PC-3 (cell line): Measurements from ENCODE around the gene SLC1A2. TPM values are rescaled to one million over a fixed set of nuclear protein-coding genes. Genes with fewer than 3 reads are reported as not detected.

Experiments
- ATAC-seq: fragments of 200-7000 bp; cut with Tn5 transposase; 2 replicates; pipeline ENCODE4 v1.9.1; 2020; ENCODE audit warnings: mild to moderate bottlenecking, moderate library complexity
- BruUV-seq: library from RNA; stranded (reverse); fragments of 400-500 nt; replicated peaks from 2 replicates; lab custom pipeline; 2021; lab: Mats Ljungman, UMichigan
- CTCF ChIA-PET: fragments of 300-600 bp; sonication (Branson Sonifier 250); formaldehyde crosslinking; loops from one replicate; lab custom pipeline; 2022; ENCODE audit warnings: antibody characterized with exemption; lab: Charles Lee
- POLR2A ChIA-PET: fragments of 300-600 bp; sonication (Branson Sonifier 250); formaldehyde crosslinking; loops from one replicate; lab custom pipeline; 2022; ENCODE audit warnings: antibody characterized with exemption; ENCODE audit not compliant: unreplicated experiment; lab: Charles Lee
- DNase-seq: peaks from one replicate; pipeline ENCODE4 v3.0.0-alpha.2; 2015
- H2AFZ ChIP-seq: fragments of 300-600 bp; sonication (generic); 2 replicates; pipeline ENCODE4 v1.6.0; 2016; ENCODE audit warnings: antibody characterized with exemption, low read length
- H3F3A ChIP-seq: fragments of 300-600 bp; sonication (generic); one replicate; pipeline ENCODE4 v1.6.0; 2017; ENCODE audit warnings: antibody characterized with exemption, low read length, control low read depth, mild to moderate bottlenecking; ENCODE audit not compliant: unreplicated experiment
- H3K27ac ChIP-seq: fragments of 300-600 bp; sonication (generic); 2 replicates; pipeline ENCODE4 v1.5.1; 2016; ENCODE audit warnings: mild to moderate bottlenecking, low read length
- H3K27me3 ChIP-seq: fragments of 300-600 bp; sonication (generic); 2 replicates; pipeline ENCODE4 v1.6.1; 2016; ENCODE audit warnings: low read length, mixed read lengths
- H3K36me3 ChIP-seq: fragments of 300-600 bp; sonication (generic); 2 replicates; pipeline ENCODE4 v1.6.1; 2016; ENCODE audit warnings: low read depth, mixed run types, low read length, mixed read lengths
- H3K4me1 ChIP-seq: fragments of 300-600 bp; sonication (generic); 2 replicates; pipeline ENCODE4 v1.5.1; 2016; ENCODE audit warnings: low read length; ENCODE audit not compliant: insufficient read depth
- H3K4me2 ChIP-seq: fragments of 300-600 bp; sonication (generic); 2 replicates; pipeline ENCODE4 v1.6.0; 2016; ENCODE audit warnings: low read length
- H3K4me3 ChIP-seq: fragments of 300-600 bp; sonication (generic); 2 replicates; pipeline ENCODE4 v1.5.1; 2016; ENCODE audit warnings: mild to moderate bottlenecking, low read length, mixed read lengths
- H3K79me2 ChIP-seq: fragments of 300-600 bp; sonication (generic); 2 replicates; pipeline ENCODE4 v1.6.1; 2017; ENCODE audit warnings: low read length, mixed read lengths
- H3K9ac ChIP-seq: fragments of 300-600 bp; sonication (generic); 2 replicates; pipeline ENCODE4 v1.6.0; 2016; ENCODE audit warnings: mild to moderate bottlenecking, low read length
- H3K9me2 ChIP-seq: fragments of 300-600 bp; sonication (generic); replicated peaks from 2 replicates; pipeline ENCODE4 v1.6.1; 2016; ENCODE audit warnings: mixed run types, low read length, mixed read lengths
- H3K9me3 ChIP-seq: fragments of 300-600 bp; sonication (generic); 2 replicates; pipeline ENCODE4 v1.6.1; 2016; ENCODE audit warnings: low read length, mixed read lengths
- H4K20me1 ChIP-seq: fragments of 300-600 bp; sonication (generic); 2 replicates; pipeline ENCODE4 v1.6.1; 2016; ENCODE audit warnings: low read length, mixed read lengths
- CTCF ChIP-seq: fragments of 300-600 bp; sonication (generic); conservative IDR thresholded peaks from 2 replicates; pipeline ENCODE4 v1.5.1; 2017; ENCODE audit warnings: antibody characterized with exemption, low read depth, mild to moderate bottlenecking, low read length
- EZH2 ChIP-seq: fragments of 300-600 bp; sonication (generic); IDR thresholded peaks from one replicate; pipeline ENCODE4 v1.6.1; 2017; ENCODE audit warnings: antibody characterized with exemption, mild to moderate bottlenecking, low read length; ENCODE audit not compliant: unreplicated experiment
- EZH2phosphoT487 ChIP-seq: fragments of 300-600 bp; sonication (generic); IDR thresholded peaks from 2 replicates; pipeline ENCODE4 v1.6.1; 2018; ENCODE audit warnings: mild to moderate bottlenecking, antibody characterized with exemption, low read length, borderline replicate concordance
- intact Hi-C: fragments of 100-400 bp; cut with micrococcal nuclease; formaldehyde crosslinking; loops from 2 replicates; pipeline ENCODE4 v1.9.0; 2023
- total RNA-seq: library from RNA; depleted of rRNA; stranded (reverse); fragments of >200 nt; gene quantifications from 2 replicates; pipeline ENCODE4 v1.2.3, GENCODE V29; 2014

SLC1A2 gene
- total RNA-seq, 1 experiment from 2014 or later, result 0.18 TPM

- no peaks in the 10 kb centered on the region for H3K36me3 ChIP-seq
- no peaks in the 10 kb centered on the region for H4K20me1 ChIP-seq
- no peak overlapping the region for H3K9ac ChIP-seq
- H3K4me2 ChIP-seq, result no peak overlapping the region
- H3F3A ChIP-seq, result no peaks in the 10 kb centered on the region
- H3K4me3 ChIP-seq, result no peak overlapping the region
- no TSS peak for BruUV-seq
- intact Hi-C loops, result no loop called here
- no peaks in the 10 kb centered on the region for H3K79me2 ChIP-seq
- CTCF ChIA-PET, result no interaction called here
- peaks cover 14% of the 10 kb centered on the region for H3K4me1 ChIP-seq
- ATAC-seq, result no peak
- POLR2A ChIA-PET, result no interaction called here
- H3K27me3 ChIP-seq, result no peaks in the 10 kb centered on the region
- no peak overlapping the region for H3K27ac ChIP-seq
- TF ChIP-seq CTCF, result no peak
- no peak for TF ChIP-seq EZH2
- TF ChIP-seq EZH2phosphoT487, result no peak
- DNase-seq, result no peak
- no peak overlapping the region for H2AFZ ChIP-seq
- H3K9me2 ChIP-seq, result no peaks in the 10 kb centered on the region
- H3K9me3 ChIP-seq, result no peaks in the 10 kb centered on the region
Observed at GRCh38 chr11:35287344-35287890, 131.9 kb downstream of the SLC1A2 start.

GRCh38 chr11:35286126-35286525 lies 133.2 kb downstream of the SLC1A2 start:
- Histone ChIP-seq H3K4me3 (no peak overlapping the region), H3K4me2 (no peak overlapping the region), H4K20me1 (no peaks in the 10 kb centered on the region), H2AFZ (no peak overlapping the region), H3K27me3 (no peaks in the 10 kb centered on the region), H3K9me3 (no peaks in the 10 kb centered on the region), H3K36me3 (no peaks in the 10 kb centered on the region), H3K27ac (no peak overlapping the region), H3K4me1 (peaks cover 14% of the 10 kb centered on the region), H3K9ac (no peak overlapping the region), H3F3A (no peaks in the 10 kb centered on the region), H3K9me2 (no peaks in the 10 kb centered on the region), H3K79me2 (no peaks in the 10 kb centered on the region)
- ATAC-seq (no peak), DNase-seq (no peak)
- TF ChIP-seq CTCF (no peak), EZH2phosphoT487 (no peak), EZH2 (no peak)
- intact Hi-C loops, result no loop called here
- ChIA-PET CTCF (no interaction called here), POLR2A (no interaction called here)
- BruUV-seq, result no TSS peak

- no peaks in the 10 kb centered on the region for H4K20me1 ChIP-seq
- H3K27ac ChIP-seq, result no peak overlapping the region
- H3K4me3 ChIP-seq, result no peak overlapping the region
- no peaks in the 10 kb centered on the region for H3K9me2 ChIP-seq
- H3K36me3 ChIP-seq, result no peaks in the 10 kb centered on the region
- no peak overlapping the region for H3K4me2 ChIP-seq
- H3K27me3 ChIP-seq, result no peaks in the 10 kb centered on the region
- intact Hi-C loops, result no loop called here
- TF ChIP-seq CTCF (no peak), EZH2phosphoT487 (no peak), EZH2 (no peak)
- no peaks in the 10 kb centered on the region for H3K79me2 ChIP-seq
- H2AFZ ChIP-seq, result no peak overlapping the region
- no peak overlapping the region for H3K9ac ChIP-seq
- H3K9me3 ChIP-seq, result no peaks in the 10 kb centered on the region
- peaks cover 14% of the 10 kb centered on the region for H3K4me1 ChIP-seq
- H3F3A ChIP-seq, result no peaks in the 10 kb centered on the region
- ChIA-PET POLR2A (no interaction called here), CTCF (no interaction called here)
- no TSS peak for BruUV-seq
- no peak for DNase-seq
- no peak for ATAC-seq
Observed at GRCh38 chr11:35285471-35285870, 133.9 kb downstream of the SLC1A2 start.
